Measurements from ENCODE around the gene RAB43.
"Not testable (repeated sequence)": the region's sequence is repeated elsewhere in the genome, so short reads cannot be mapped to it uniquely, and the experiment has no call there.

RAB43 gene

DNA sequence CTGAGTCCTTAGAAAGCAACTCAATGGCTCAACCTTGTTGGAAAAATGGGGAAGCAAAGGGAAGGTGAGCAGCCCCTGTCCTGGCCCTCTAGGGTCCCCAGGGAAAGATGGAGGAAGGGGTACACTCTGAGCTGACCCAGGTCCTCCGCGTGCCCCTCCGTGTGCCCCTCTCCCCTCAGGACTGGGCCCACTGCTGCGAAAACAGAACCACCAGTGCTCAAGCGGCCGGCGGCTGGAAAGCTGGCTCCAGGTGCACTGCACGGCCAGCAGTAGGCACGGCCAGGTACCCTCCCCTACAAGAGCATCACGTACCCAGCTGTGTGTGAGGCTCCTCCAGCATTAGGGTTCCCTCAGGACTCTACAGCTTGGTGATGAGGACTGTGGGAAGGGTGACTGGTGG, 26.3 kb downstream of the RAB43 start:
- DNase-seq (ENCODE audit: low read depth in 2 of 2): no peak

DNA sequence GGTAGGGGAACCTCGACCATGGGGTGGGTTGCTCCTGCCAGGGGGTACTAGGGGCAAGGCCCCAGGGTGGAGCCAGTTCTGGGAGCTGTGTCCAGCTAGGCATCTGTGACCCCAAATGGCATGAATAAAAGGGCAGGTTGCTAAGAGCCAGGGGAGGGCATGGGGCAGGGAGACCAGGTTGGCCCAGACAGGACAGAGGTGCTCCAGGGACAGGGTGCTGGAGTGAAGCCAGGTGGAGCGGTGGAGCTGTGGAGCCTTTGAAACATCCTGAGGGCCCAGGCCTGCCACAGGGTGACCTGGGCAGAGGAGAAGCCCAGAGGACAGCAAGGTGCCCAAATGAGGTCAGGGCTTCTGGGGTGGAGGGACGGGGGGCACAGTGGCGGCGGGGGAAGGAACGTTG, 33.3 kb downstream of the RAB43 start:
- DNase-seq (ENCODE audit: low read depth in 2 of 2): not testable (repeated sequence)

DNA sequence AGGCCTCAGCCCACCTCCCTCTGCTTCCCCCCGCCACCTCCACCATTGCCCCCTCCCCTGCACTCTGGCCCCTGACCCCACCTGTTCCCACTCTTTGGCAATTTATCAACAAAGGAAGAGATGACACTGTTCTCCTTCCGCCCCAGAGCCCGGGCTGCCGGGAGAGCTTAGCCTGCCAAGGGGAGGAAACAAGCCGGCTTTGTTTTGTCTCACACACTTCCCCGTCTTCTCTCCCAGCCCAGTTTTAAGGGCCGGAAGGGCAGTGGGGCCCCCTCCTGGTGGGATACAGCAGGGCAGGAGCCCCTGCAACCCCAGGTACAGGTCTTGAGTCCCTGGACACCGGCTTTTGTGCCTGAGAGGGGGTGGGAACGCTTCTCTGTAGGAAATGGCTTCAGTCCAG, 33.7 kb downstream of the RAB43 start:
- not testable (repeated sequence) for DNase-seq (ENCODE audit: low read depth in 2 of 2)

DNA sequence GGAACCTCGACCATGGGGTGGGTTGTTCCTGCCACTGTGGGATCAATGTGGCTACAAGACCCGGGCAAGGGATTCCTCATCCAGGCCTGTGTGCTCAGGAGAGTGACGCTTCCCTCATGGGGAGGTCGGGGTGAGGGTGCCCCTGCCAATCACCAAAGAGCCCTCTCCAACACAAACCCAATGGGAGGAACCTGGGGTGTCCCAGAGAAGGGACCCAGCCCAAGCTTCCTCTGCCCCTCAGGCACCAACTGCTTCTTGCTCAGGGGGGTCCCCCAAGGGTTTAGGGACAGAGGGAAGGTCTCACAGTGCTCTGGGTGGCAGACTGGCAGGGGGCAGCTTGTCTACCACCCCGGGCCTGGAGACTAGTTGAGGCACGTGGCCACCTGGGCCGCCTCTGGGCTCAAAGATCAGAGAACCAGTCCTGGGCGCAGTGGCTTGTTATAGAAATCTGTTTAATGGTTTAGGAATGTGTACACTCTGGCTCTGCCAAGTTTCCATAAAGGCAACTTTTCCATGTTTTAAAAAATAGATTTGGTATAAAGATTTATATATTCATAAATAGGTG, 34.4 kb downstream of the RAB43 start:
- no peak for DNase-seq (ENCODE audit: low read depth in 2 of 2)

DNA sequence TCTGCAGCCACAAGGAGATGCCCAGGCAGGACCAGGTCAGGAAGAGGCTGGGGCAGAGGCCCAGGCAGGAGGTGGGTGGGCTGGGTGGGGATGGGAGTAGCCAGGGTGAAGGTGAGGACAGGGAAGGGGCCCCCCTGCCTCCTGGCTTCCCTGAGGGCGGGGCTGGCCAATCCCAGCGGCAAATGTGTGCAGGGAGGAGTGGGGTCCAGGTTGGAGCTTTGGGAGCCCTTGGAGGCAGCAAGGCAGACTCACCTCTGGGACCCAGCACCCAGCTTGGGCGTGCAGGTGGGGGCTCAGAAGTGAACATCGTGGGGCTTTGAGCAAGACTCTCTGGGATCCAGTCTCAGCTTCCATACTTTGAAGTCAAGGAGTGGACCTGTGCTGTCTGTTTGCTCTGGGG, 35.8 kb downstream of the RAB43 start:
- DNase-seq (ENCODE audit: low read depth in 2 of 2): no peak

DNA sequence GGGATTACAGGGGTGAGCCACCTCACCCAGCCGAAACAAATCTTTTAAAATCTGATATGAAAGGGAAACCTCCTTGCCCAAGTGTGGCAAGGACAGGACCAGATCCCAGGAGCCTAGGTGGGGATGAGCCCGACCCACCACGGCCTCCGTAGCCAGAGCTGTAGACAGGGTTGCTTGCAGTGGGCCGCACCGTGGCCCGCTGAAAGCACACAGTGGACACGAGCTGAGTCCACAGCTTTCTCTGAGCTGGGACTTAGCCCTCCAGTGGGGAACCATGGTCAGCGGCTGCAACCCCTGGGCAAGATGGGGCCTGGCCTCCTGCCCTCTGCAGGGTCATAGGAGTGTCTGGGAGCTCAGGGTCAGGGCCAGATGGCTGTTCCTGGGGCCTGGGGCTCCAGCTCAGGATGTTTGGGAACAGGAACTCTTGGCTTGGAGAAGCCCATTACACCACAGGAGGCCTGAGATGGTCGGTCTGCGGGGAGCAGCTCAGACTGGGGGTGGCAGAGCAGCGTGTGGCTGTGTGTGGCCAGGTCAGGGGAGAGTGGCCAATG, 36.4 kb downstream of the RAB43 start:
- no peak for DNase-seq (ENCODE audit: low read depth in 2 of 2)

DNA sequence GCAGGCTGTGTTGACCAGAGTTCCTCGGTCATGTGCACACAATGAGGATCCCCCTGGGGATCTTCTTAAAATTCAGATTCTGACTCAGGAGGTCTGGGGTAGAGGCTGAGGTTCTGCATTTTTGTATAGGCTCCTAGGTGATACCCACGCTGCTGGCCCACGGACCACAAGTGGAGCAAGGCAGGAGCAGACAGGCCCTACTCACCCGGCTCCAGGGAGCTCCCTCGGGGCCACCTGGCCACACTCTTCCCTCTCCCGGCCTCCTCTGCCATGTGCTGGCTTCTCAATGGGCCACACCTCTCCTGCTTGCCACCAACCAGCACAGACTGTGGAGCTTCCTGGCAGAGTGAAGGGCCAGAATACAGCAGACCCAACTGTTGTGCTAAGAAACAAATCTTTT, 37.1 kb downstream of the RAB43 start:
- no peak for DNase-seq (ENCODE audit: low read depth in 2 of 2)

DNA sequence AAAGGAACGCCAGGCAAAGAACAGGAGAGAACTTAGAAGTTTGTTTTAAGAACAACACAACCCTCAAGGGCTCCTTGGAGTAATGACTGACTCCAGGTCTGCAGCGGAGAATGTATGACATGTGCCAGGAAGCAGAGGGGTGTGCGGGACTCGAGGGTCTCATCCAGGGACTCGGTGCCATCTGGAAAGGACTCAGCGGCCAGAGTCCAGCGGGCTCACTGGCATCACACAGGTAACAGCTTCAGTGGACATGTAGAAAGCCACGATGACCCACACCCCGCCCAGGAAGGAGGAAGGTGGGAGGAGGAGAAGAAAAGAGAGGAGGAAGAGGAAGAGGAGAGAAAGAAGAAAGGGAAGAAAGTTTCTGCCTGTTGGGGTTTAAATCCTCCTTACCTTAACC, 39.6 kb downstream of the RAB43 start:
- DNase-seq (ENCODE audit: low read depth in 2 of 2): no peak

DNA sequence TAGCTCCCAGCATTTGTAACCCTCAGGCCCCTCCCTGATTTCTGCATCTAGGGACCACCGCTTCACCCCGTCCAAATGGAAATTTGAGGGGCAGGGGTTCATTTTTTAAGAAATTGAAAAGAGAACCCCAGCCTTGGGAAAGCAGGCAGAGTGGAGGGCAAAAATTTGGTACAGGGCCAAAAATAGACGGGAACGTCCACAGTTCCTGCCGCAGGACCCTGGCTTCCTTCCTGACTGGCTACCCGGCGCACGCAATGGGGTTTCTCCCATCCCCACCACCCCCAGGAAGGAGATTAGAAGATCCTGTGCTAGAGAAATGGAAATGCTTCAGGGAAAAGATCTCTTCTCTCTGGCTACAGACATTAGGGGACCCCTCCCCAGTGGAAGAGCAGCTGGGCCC, 40.1 kb downstream of the RAB43 start:
- no peak for DNase-seq (ENCODE audit: low read depth in 2 of 2)

DNA sequence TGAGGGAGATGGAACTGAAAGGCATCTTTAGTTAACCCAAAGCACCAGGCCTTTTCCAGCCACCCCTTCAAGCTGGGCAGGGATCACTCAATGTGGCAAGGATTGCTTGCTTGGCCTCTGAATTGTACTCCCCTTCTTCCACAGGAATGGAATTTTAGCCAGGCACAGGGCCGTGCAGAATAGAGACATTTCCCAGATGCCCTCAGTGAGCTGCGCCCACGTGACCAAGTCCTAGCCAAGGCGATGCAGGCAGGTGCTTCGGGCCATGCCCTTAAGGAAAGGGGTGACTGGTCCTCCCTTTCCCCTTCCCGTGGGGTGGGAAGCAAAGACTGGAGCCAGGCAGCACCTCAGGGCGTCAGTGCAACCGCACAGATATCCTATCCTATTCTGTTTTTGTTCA, 43.1 kb downstream of the RAB43 start:
- no peak for DNase-seq (ENCODE audit: low read depth in 2 of 2)

DNA sequence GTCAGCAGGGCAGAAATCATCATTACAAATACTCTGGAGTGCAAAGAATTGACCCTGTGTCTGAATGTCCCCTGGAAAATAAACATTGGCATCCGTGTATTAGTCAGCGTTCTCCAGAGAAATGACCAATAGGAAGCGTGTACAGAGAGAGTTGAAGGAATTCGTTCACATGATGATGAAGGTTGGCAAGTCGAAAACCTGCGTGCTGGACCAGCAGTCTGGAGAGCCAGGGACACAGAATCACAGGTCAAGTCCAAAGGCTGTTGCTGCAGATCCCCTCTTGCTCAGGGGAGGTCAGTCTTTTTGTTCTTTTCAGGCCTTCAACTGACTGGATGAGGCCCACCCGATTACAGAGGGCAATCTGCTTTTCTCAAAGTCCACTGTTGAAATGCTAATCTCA, 44.4 kb downstream of the RAB43 start:
- no peak for DNase-seq (ENCODE audit: low read depth in 2 of 2)

DNA sequence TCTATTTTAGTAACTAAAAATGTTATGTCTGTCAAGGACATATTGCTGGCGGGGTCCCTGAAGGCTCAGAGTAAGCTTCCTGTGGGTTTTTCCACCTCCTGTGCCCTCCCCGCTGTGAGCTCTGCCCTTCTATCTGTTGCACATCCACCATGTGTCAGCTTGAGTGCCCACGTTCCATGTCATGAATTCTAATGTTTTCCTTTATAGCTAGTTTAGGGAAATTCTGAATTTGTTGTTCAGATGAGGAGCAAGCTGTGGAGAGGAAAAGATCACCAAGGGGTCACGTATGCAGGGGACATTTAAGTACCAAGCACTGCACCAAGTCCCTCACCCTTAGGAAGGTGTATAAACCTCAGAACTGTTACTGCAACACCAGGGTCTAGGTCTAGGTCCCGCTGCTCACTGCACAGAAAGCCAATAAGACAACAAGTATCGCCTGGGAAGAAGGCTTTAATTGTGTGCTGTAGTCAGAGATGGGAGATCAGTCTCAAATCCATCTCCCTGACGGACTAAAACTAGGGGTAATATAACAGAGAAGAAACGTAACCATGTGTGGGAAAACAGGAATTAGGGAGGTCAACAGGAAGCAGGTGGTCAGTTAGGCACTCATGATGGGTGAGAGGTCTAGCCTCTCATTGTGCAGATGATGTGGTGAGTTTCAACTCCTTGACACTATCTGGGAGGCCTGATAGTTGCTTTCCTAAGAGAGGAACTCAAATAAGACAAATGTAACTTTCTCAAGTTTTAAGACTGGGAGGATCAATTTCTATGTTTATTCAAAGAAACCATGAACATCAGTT, 51.3 kb downstream of the RAB43 start:
- DNase-seq (ENCODE audit: low read depth in 2 of 2): no peak

DNA sequence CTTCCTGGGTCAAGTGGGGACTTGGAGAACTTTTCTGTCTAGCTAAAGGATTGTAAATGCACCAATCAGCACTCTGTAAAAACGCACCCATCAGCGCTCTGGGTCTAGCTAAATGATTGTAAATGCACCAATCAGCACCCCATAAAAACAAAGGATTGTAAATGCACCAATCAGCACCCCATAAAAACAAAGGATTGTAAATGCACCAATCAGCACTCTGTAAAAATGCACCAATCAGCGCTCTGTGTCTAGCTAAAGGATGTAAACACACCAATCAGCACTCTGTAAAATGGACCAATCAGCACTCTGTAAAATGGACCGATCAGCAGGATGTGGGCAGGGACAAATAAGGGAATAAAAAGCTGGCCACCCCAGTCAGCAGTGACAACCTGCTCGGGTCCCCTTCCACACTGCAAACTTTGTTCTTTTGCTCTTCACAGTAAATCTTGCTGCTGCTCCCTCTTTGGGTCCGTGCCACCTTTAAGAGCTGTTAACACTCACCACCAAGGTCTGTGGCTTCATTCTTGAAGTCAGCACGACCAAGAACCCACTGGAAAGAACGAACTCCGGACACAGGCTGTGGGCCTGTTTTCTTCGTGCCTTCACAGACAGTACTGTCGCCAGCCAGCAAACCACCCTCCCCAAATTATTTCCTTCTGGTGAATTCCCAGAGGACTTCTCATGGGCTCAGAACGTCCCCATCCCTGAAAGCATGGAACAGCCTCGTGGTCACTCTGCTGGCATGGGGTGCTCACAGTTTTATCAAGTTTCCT, 52.1 kb downstream of the RAB43 start:
- DNase-seq (ENCODE audit: low read depth in 2 of 2): not testable (repeated sequence)

DNA sequence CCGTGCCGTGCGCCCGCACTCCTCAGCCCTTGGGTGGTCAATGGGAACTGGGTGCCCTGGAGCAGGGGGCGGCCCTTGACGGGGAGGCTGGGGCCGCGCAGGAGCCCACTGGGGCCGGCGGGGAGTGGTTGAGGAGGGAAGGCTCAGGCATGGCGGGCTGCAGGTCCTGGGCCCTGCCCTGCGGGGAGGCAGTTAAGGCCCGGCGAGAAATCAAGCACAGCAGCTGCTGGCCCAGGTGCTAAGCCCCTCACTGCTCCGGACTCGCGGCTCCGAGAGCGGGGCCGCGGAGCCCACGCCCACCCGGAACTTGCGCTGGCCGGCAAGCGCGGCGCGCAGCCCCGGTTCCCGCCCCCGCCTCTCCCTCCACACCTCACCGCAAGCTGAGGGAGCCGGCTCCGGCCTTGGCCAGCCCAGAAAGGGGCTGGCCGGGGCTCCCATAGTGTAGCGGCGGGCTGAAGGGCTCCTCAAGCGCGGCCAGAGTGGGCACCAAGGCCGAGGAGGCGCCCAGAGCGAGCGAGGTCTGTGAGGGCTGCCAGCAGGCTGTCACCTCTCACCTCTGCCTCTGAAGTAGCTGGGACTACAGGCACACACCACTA, 53.2 kb downstream of the RAB43 start:
- DNase-seq (ENCODE audit: low read depth in 2 of 2): no peak

DNA sequence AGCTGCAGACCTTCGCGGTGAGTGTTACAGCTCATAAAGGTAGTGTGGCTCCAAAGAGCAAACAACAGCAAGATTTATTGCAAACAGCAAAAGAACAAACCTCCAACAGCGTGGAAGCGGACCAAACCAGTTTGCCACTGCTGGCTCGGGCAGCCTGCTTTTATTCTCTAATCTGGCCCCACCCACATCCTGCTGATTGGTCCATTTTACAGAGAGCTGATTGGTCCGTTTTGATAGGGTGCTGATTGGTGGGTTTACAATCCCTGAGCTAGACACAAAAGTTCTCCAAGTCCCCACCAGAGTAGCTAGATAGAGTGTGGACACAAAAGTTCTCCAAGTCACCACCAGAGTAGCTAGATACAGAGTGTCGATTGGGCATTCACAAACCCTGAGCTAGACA, 53.9 kb downstream of the RAB43 start:
- not testable (repeated sequence) for DNase-seq (ENCODE audit: low read depth in 2 of 2)

DNA sequence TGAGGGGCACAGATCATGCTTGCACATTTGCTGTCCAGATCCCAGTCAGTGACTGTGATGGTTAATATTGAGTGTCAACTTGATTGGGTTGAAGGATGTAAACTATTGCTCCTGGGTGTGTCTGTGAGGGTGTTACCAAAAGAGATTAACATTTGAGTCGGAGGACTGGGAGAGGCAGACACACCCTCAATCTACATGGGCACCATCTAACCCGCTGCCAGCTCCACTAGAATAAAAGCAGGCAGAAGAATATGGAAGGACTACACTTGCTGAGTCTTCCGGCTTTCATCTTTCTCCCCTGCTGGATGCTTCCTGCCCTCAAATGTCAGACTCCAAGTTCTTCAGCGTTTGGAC, 55.9 kb downstream of the RAB43 start:
- DNase-seq (ENCODE audit: low read depth in 2 of 2): no peak

DNA sequence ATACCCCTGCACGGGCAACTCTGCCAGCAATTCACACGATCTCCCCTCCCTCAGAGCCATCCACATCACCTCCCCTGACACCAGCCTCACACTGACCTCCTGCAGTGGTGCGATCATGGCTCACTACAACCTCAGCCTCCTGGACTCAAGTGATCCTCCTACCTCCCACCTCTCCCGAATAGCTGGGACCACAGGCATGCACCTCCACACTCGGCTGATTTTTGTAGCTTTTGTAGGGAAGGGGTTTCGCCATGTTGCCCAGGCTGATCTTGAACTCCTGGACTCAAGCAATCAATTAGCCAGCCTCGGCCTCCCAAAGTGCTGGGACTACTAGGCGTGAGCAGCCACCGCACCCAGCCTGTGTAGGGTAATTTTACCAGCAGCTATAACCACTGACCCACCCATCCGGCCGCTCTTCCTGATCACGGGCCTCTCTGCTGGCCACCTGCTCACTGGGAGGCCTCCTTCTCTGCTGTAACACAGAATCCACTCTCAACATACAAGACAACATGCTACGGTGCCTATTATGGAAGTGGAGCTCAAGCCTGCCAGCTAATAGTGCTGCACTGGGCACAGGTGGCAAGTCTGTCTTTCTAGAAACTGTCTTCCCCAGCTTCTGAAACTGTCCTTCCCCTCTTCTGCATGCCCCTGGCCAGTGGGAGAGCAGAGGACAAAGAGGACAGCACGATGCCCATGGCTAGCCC, 56.4 kb downstream of the RAB43 start:
- DNase-seq (ENCODE audit: low read depth in 2 of 2): no peak

DNA sequence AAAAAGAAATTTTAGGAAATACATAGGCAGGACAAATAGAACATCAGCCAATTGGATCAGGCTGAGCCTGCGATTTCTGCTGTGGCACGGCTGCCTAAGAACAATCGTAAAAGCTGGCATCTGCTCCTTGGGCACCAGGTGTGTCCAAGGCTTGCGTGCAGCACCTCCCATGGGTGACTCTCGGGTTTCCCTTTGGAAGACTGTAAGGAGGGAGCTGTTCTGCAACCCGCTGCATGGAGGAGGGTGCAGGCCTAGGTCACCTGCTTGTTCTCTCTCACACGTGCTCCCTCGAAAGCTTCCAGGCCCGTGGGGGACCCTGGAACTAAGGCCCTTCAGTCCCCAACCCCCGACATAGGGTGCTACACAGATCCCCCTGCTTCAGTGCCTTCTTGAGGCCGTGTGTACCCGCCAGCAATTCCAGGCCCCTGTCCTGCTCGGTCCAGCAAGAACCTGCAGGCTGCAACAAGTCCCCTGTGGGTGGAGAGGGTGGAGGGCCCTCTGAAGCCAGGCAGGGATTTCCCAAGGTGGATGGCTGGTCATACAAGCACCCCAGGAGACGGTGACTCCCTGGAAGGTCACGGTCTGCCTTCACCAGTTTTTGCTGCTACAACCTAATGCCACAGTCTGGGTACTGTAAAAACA, 57.6 kb downstream of the RAB43 start:
- no peak for DNase-seq (ENCODE audit: low read depth in 2 of 2)

DNA sequence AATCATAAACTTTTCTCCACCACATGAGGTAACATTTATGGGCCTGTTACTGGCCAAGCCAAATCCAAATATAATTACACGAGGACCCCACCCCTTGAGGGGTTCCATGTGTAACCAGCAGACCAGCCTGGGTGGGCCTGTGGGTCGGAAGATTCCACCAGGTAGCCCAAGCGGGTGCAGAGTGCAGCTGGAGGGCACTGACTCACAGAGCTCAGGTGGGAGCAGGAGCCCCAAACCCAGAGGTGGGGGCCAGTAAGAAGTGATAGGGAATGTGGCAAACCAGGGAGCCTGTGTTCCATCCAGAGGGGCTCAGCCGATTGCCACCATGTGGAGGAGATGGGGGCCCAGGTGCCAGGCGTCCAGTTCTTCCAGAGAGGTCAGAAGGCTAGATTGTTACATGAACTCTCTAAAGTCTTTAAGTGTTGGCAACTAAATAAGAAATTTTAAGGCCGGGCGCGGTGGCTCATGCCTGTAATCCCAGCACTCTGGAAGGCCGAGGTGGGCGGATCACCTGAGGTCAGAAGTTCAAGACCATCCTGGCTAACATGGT, 58.4 kb downstream of the RAB43 start:
- DNase-seq (ENCODE audit: low read depth in 2 of 2): no peak

DNA sequence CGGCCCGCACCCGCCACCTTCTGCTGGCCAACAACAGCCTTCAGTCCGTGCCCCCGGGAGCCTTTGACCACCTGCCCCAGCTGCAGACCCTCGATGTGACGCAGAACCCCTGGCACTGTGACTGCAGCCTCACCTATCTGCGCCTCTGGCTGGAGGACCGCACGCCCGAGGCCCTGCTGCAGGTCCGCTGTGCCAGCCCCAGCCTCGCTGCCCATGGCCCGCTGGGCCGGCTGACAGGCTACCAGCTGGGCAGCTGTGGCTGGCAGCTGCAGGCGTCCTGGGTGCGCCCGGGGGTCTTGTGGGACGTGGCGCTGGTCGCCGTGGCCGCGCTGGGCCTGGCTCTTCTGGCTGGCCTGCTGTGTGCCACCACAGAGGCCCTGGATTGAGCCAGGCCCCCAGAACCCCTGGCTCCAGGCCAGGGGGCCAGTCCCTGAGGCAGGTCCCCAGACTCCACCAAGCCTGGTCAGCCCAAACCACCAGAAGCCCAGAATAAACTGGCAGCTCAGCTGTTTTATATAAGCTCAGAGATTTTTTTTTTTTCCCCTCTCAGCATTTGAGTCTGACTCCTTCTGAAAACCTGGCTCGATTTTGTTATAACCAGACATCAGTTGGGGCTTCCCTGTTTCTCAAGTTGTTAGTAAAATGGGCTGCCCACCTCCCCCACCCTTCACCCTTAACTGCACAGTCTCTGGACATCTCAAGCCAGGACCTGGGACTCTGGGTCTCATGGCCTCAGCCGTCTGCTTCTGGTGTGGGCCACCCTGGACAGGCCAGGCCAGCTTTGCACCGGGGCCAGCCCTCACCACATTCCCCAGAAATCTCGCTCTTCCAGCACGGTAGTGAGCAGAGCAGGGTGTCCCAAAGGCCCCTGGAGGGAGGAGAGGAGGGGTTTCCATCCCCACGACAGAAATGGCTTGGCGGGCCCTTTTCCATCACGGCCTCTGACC, 59.4 kb downstream of the RAB43 start:
- DNase-seq (ENCODE audit: low read depth in 2 of 2): no peak
